Fibroblast of lung (primary cell): ENCODE results near the gene SLAMF9. TPM values are rescaled to one million over a fixed set of nuclear protein-coding genes. Genes with fewer than 3 reads are reported as not detected.

ENCODE experiments used
- DNase-seq, 2 donors: peaks; one replicate each; pipeline versions ENCODE4 v3.0.0 to v3.0.0-alpha.2; 2010; ENCODE audit warnings: low read depth in 2 of 2
- H2AFZ ChIP-seq: 2 replicates; pipeline ENCODE4 v1.5.1; 2012; ENCODE audit warnings: low read length, control low read depth, inconsistent platforms
- H3K27ac ChIP-seq: 2 replicates; pipeline ENCODE4 v1.5.1; 2011; ENCODE audit warnings: low read length, control low read depth; ENCODE audit not compliant: insufficient read depth
- H3K27me3 ChIP-seq: 2 replicates; pipeline ENCODE4 v1.5.1; 2011; ENCODE audit warnings: mild to moderate bottlenecking, low read length; ENCODE audit not compliant: control insufficient read depth, insufficient read depth
- H3K36me3 ChIP-seq: 2 replicates; pipeline ENCODE4 v1.5.1; 2011; ENCODE audit warnings: low read length; ENCODE audit not compliant: control insufficient read depth, insufficient read depth
- H3K4me1 ChIP-seq: 2 replicates; pipeline ENCODE4 v1.5.1; 2011; ENCODE audit warnings: low read length; ENCODE audit not compliant: control insufficient read depth, insufficient read depth; ENCODE audit errors: extremely low read depth
- H3K4me2 ChIP-seq: 2 replicates; pipeline ENCODE4 v1.5.1; 2011; ENCODE audit warnings: low read length, control low read depth; ENCODE audit not compliant: insufficient read depth; ENCODE audit errors: extremely low read depth
- H3K4me3 ChIP-seq, 4 experiments: fragments of 200-600 bp in 1 of 4; sonication (generic) in 1 of 4; replicated peaks in 1 of 4; 2 replicates each; pipeline ENCODE4 v1.5.1; 2011 to 2016; ENCODE audit warnings: low read length in 4 of 4, low read depth in 3 of 4, mild to moderate bottlenecking in 3 of 4, control low read depth in 2 of 4, inconsistent platforms in 1 of 4, mixed read lengths in 1 of 4; ENCODE audit not compliant: insufficient read depth in 1 of 4; ENCODE audit errors: control extremely low read depth in 1 of 4
- H3K79me2 ChIP-seq: 2 replicates; pipeline ENCODE4 v1.5.1; 2012; ENCODE audit warnings: mild to moderate bottlenecking, low read length, inconsistent platforms; ENCODE audit not compliant: control insufficient read depth, insufficient read depth
- H3K9ac ChIP-seq: 2 replicates; pipeline ENCODE4 v1.5.1; 2011; ENCODE audit warnings: mild to moderate bottlenecking, low read length, control low read depth; ENCODE audit not compliant: insufficient read depth
- H3K9me3 ChIP-seq: 2 replicates; pipeline ENCODE4 v1.5.1; 2012; ENCODE audit warnings: low read depth, low read length; ENCODE audit not compliant: control insufficient read depth, insufficient read depth
- H4K20me1 ChIP-seq: 2 replicates; pipeline ENCODE4 v1.5.1; 2011; ENCODE audit warnings: low read length; ENCODE audit not compliant: control insufficient read depth, insufficient read depth; ENCODE audit errors: extremely low read depth
- EZH2 ChIP-seq: IDR thresholded peaks from 2 replicates; pipeline ENCODE4 v1.5.1; 2012; ENCODE audit warnings: low read length, control low read depth, mild to moderate bottlenecking; ENCODE audit errors: missing control alignments
- polyA plus RNA-seq, 2 donors: library from polyadenylated mRNA; depleted of rRNA in 1 of 2; stranded (reverse) in 1 of 2; unstranded in 1 of 2; fragments of >200 nt; gene quantifications; 2 replicates each; pipeline ENCODE4 v1.2.1, GENCODE V29; 2011 to 2012; ENCODE audit warnings: missing spikeins in 1 of 2
- total RNA-seq: library from RNA; depleted of rRNA; stranded (reverse); fragments of >200 nt; gene quantifications from 2 replicates; pipeline ENCODE4 v1.2.1, GENCODE V29; 2014
- TF ChIP-seq, protein P1 (sequence below), 2 donors: IDR thresholded peaks in 1 of 2; conservative IDR thresholded peaks in 1 of 2; 1 replicate in 1 of 2; 2 replicates in 1 of 2; pipeline ENCODE4 v1.5.1; 2011 to 2012; ENCODE audit warnings: low read length in 2 of 2, control low read depth in 1 of 2, inconsistent platforms in 1 of 2, low read depth in 1 of 2, mild to moderate bottlenecking in 1 of 2

SLAMF9 gene
- total and polyA plus RNA-seq, 2 donors (not counting 1 experiment from before 2014, with no cell fraction given), result not detected

DNA sequence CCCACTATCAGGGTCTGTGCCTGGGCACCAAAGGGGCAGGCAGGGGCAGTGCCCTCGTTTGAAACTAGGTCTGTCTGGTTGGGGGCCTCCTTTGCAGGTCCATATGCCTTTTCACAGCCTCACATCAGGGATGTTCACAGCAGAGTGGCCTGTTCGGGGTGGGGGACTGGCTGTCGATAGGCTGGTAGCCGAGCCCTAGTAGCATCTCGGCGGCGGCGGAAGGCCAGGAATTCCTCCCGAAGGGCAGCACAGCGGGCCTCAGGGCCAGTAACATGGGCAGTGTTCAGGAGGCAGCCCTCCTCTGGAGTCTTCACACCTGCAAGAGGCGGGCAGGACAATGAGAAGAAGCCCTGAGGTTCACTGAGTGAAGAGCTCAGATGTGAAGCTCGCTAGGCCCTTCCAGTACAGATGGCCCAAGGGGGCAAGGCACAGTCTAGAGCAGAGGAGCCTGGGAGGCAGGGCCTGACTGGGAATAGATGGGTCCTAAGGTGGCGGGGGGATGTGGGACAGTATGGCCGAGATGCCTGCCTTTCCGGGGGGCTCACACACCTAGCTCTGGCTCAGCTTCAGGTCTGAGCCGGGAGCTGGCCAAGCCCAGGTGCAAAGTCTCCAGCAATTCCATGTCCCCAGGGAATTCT, 26.7 kb downstream of the SLAMF9 start:
- no peaks in the 10 kb centered on the region for H3K36me3 ChIP-seq
- no peaks in the 10 kb centered on the region for H4K20me1 ChIP-seq
- H3K4me2 ChIP-seq, result no peak overlapping the region
- no peaks in the 10 kb centered on the region for H3K27me3 ChIP-seq
- H2AFZ ChIP-seq, result no peak overlapping the region
- peaks cover 26% of the 10 kb centered on the region for H3K79me2 ChIP-seq
- H3K9ac ChIP-seq, result no peak overlapping the region
- H3K27ac ChIP-seq, result no peak overlapping the region
- TF ChIP-seq, protein P1, sequence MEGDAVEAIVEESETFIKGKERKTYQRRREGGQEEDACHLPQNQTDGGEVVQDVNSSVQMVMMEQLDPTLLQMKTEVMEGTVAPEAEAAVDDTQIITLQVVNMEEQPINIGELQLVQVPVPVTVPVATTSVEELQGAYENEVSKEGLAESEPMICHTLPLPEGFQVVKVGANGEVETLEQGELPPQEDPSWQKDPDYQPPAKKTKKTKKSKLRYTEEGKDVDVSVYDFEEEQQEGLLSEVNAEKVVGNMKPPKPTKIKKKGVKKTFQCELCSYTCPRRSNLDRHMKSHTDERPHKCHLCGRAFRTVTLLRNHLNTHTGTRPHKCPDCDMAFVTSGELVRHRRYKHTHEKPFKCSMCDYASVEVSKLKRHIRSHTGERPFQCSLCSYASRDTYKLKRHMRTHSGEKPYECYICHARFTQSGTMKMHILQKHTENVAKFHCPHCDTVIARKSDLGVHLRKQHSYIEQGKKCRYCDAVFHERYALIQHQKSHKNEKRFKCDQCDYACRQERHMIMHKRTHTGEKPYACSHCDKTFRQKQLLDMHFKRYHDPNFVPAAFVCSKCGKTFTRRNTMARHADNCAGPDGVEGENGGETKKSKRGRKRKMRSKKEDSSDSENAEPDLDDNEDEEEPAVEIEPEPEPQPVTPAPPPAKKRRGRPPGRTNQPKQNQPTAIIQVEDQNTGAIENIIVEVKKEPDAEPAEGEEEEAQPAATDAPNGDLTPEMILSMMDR (conservative IDR thresholded peaks at IDR 0.05 in 1 of 2, IDR thresholded peaks at IDR 0.05 in 1 of 2; ENCODE audit: low read depth in 1 of 2, low read length in 2 of 2), result no peak
- TF ChIP-seq EZH2, result no peak
- no peaks in the 10 kb centered on the region for H3K9me3 ChIP-seq
- H3K4me3 ChIP-seq, result no peak overlapping the region
- peaks cover 6% of the 10 kb centered on the region for H3K4me1 ChIP-seq
- DNase-seq, result no peak

DNA sequence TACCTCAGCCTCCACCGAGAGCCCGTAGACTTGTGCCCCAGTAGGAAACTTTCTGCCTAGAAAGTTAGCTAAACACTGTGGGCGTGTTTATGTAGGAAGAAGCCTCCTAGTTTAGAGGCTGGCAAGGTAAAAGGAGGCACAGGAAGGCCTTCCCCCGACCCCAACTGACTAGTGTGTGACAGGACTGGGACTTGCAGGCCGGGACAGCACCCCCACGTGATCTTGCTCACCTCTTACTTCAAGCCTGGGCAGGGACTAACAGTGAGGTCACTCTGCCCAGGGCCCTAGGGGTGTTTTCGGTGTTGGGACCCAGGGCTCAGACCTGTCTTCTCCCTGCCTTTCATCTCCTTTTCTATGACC, 28.3 kb downstream of the SLAMF9 start:
- no peak for DNase-seq
- Histone ChIP-seq H3K27me3 (no peaks in the 10 kb centered on the region), H3K9ac (peak overlapping the region; percentile 99), H4K20me1 (no peaks in the 10 kb centered on the region), H2AFZ (peak overlapping the region; percentile 84), H3K36me3 (peaks cover 4% of the 10 kb centered on the region), H3K4me3 (peak overlapping the region; percentile 44 to 98 (median 91)), H3K9me3 (no peaks in the 10 kb centered on the region), H3K79me2 (peaks cover 43% of the 10 kb centered on the region), H3K4me1 (peaks cover 16% of the 10 kb centered on the region), H3K27ac (peak overlapping the region; percentile 100), H3K4me2 (peak overlapping the region; percentile 89)
- TF ChIP-seq EZH2, result no peak
- TF ChIP-seq, protein P1 (conservative IDR thresholded peaks at IDR 0.05 in 1 of 2, IDR thresholded peaks at IDR 0.05 in 1 of 2; ENCODE audit: low read depth in 1 of 2, low read length in 2 of 2), result no peak

DNA sequence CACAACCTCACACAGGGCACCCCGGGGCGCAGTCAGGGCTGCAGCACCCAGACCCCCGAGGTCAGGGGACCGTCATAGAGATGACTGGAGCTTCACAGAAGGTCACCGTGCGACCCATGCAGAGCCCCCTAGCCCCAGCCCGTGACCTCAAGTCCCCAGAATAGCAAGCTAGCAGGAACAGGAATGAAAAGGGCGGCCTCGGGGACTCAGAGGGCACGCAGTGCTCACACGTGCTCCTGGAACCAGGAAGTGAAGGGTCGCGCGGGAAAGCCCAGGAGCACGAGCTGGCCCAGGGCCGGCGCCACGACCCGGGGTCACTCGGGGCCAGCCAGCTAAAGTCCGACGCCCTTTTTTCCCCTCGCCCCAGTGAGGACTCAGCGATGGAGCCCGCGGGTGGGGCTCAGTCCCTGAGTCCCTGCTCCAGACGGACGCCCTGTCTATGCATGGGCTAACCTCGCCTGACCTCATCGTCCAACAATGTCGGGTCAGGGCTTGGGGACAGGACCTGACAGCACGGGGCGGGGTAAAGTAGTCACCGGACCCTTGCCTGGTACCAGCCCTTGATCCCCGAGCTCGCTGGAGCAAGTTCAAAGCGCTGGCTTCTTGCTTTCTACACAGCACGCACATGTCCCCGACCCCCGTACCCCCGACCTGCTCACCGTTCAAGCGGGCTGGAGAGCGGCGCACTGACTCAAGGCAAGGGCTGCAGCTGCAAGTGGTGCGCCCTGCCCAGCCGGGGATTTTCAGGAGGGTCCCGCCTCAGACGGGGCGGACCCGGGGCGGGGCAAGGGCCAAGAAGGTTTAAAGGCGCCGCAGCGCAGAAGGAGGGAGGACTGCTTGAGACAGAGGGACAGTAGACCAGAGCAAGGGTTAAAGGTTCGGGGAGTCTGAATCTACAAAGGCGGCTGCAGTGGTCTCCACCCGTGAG, 29.0 kb downstream of the SLAMF9 start, which contains the start of gene TAGLN2:
Gene TAGLN2, minus strand, starts transcription at position 717 of the 928 bp plus-strand sequence. CDS start 4,998 bp downstream, outside the sequence.
- H3K4me1 ChIP-seq, result peaks cover 17% of the 10 kb centered on the region
- H3K27ac ChIP-seq, result peak within 1 kb of the TSS; percentile 100
- TF ChIP-seq EZH2, result no peak
- TF ChIP-seq, protein P1 (conservative IDR thresholded peaks at IDR 0.05 in 1 of 2, IDR thresholded peaks at IDR 0.05 in 1 of 2; ENCODE audit: low read depth in 1 of 2, low read length in 2 of 2), result no peak
- H3K4me2 ChIP-seq, result peak within 1 kb of the TSS; percentile 96
- H2AFZ ChIP-seq, result peak within 1 kb of the TSS; percentile 84
- no peaks in the 10 kb centered on the region for H4K20me1 ChIP-seq
- H3K79me2 ChIP-seq, result peaks cover 49% of the 10 kb centered on the region
- DNase-seq, result peak; percentile 91
- no peaks in the 10 kb centered on the region for H3K9me3 ChIP-seq
- H3K9ac ChIP-seq, result peak within 1 kb of the TSS; percentile 99
- H3K4me3 ChIP-seq, result peak within 1 kb of the TSS; percentile 44 to 98 (median 91)
- peaks cover 8% of the 10 kb centered on the region for H3K36me3 ChIP-seq
- H3K27me3 ChIP-seq, result no peaks in the 10 kb centered on the region
